NB4 (cell line): Measurements from ENCODE around the gene MEGF8.

ENCODE experiments used
- DNase-seq: peaks from one replicate; pipeline ENCODE4 v3.0.0; 2010; ENCODE audit warnings: low read depth
- H3K4me3 ChIP-seq: one replicate; pipeline ENCODE4 v1.5.1; 2011; ENCODE audit warnings: mild to moderate bottlenecking, low read depth, low read length, moderate library complexity
- CTCF ChIP-seq: IDR thresholded peaks from one replicate; pipeline ENCODE4 v1.5.1; 2012; ENCODE audit warnings: low read depth, low read length
- MAX ChIP-seq: IDR thresholded peaks from 2 replicates; pipeline ENCODE4 v1.6.1; 2011; ENCODE audit warnings: low read depth, low read length
- MYC ChIP-seq: IDR thresholded peaks from 2 replicates; pipeline ENCODE4 v1.6.1; 2011; ENCODE audit warnings: low read depth, low read length
- POLR2A ChIP-seq: IDR thresholded peaks from 2 replicates; pipeline ENCODE4 v1.6.1; 2011; ENCODE audit warnings: mild to moderate bottlenecking; ENCODE audit not compliant: insufficient read length; ENCODE audit errors: extremely low read depth

The MEGF8 gene

GRCh38 chr19:42388851-42389489 lies 63.5 kb downstream of the MEGF8 start:
- H3K4me3 ChIP-seq = no peak overlapping the region
- TF ChIP-seq MYC (no peak), MAX (no peak), CTCF (no peak), POLR2A (no peak)

GRCh38 chr19:42389899-42390298 lies 64.5 kb downstream of the MEGF8 start, which contains the start of gene CNFN:
Gene CNFN (minus strand): TSS chr19:42390297. CDS start chr19:42389037, 1,260 bp downstream.
- H3K4me3 ChIP-seq = no peak within 1 kb of the TSS
- TF ChIP-seq POLR2A (no peak), MYC (no peak), MAX (no peak), CTCF (no peak)
- DNase-seq = no peak

More at GRCh38 chr19:42388851-42389489, 63.5 kb downstream of the MEGF8 start:
- no peak for DNase-seq

- TF ChIP-seq POLR2A (no peak), CTCF (no peak), MAX (no peak), MYC (no peak)
- no peak overlapping the region for H3K4me3 ChIP-seq
- DNase-seq = no peak
These were observed 66.7 kb downstream of the MEGF8 start for GRCh38 chr19:42392165-42392564.

GRCh38 chr19:42394751-42395150 lies 69.3 kb downstream of the MEGF8 start:
- TF ChIP-seq POLR2A = no peak
- no peak for TF ChIP-seq MAX
- TF ChIP-seq MYC = no peak
- no peak for TF ChIP-seq CTCF
- no peak overlapping the region for H3K4me3 ChIP-seq
- DNase-seq = no peak

GRCh38 chr19:42396381-42397262 lies 71.2 kb downstream of the MEGF8 start:
- peak overlapping the region; percentile 83 for H3K4me3 ChIP-seq
- TF ChIP-seq MYC (0 out of 2 replicates have a peak, but pooled peaks have one; percentile 6), POLR2A (peak; percentile 80), CTCF (no peak), MAX (0 out of 2 replicates have a peak, but pooled peaks have one; percentile 20)
- DNase-seq = peak; percentile 95
